ENCODE measurements around the gene HOMER2. TPM values are rescaled to one million over a fixed set of nuclear protein-coding genes. Genes with fewer than 3 reads are reported as not detected.

Gene HOMER2
- total RNA-seq, 2 experiments from 2014 or later = 0.85 to 1.6 TPM

DNA sequence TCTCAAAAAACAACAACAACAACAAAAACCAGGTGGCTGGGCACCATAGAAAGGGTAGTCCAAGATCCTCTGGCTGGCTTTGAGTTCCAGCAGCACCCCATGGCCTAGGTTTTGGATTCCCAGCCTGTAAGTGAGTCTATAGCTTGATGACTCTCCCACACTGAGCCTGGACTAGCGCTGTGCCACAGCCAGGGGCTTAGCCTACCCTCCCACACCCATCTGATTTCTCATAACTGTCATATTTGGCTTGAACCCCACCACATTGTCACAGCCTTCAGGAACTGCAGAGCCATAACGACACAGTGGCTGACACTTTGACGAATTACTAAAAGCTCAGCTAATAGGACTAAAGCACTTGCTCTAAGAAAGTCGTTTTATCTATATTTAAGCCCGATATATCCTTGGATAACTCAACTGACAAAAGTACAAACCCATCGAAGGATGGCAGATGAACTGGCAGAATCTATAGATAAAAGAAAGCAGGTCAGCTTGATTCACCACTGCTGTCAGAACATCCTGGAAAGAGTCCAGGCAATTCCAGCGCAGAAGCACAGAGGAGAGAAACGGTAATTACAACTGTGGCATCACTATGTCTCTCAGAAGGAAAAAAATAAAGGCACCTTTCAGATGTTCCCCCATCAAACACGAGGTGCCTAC lies 62.1 kb downstream of the HOMER2 start:
- DNase-seq = no peak
- no peaks in the 10 kb centered on the region for H3K36me3 Mint-ChIP-seq (ENCODE audit: low read depth)
- H3K27ac Mint-ChIP-seq = no peak overlapping the region
- H3K27me3 Mint-ChIP-seq = no peaks in the 10 kb centered on the region
- no peaks in the 10 kb centered on the region for H3K4me1 Mint-ChIP-seq (ENCODE audit: low read depth)
- Histone ChIP-seq H3K9me3 (ENCODE audit: control insufficient read depth in 1 of 2, insufficient read depth in 1 of 2, low read length in 2 of 2) (no peaks in the 10 kb centered on the region), H3K4me3 (ENCODE audit: low read length) (no peak overlapping the region), H3K36me3 (ENCODE audit: insufficient read depth, low read length) (no peaks in the 10 kb centered on the region), H3K27me3 (ENCODE audit: control insufficient read depth in 1 of 2, insufficient read depth in 2 of 2, low read length in 2 of 2) (no peaks in the 10 kb centered on the region), H3K27ac (ENCODE audit: low read depth in 1 of 2, low read length in 2 of 2) (no peak overlapping the region), H3K4me1 (ENCODE audit: insufficient read depth, low read length) (no peaks in the 10 kb centered on the region)
- no peak for TF ChIP-seq CTCF (IDR thresholded peaks at IDR 0.05)
- H3K9me3 Mint-ChIP-seq = no peaks in the 10 kb centered on the region
- ChIA-PET CTCF (no interaction called here), POLR2A (no interaction called here)
- intact Hi-C loops (cut with DNase I, micrococcal nuclease) = no loop called here
- no peak for ATAC-seq (ENCODE audit: poor library complexity)
- no peak overlapping the region for H3K4me3 Mint-ChIP-seq

- DNase-seq = no peak
- Histone ChIP-seq H3K36me3 (ENCODE audit: insufficient read depth, low read length) (no peaks in the 10 kb centered on the region), H3K27me3 (ENCODE audit: control insufficient read depth in 1 of 2, insufficient read depth in 2 of 2, low read length in 2 of 2) (no peaks in the 10 kb centered on the region), H3K4me3 (ENCODE audit: low read length) (no peak overlapping the region), H3K27ac (ENCODE audit: low read depth in 1 of 2, low read length in 2 of 2) (no peak overlapping the region), H3K9me3 (ENCODE audit: control insufficient read depth in 1 of 2, insufficient read depth in 1 of 2, low read length in 2 of 2) (no peaks in the 10 kb centered on the region), H3K4me1 (ENCODE audit: insufficient read depth, low read length) (no peaks in the 10 kb centered on the region)
- H3K4me1 Mint-ChIP-seq (ENCODE audit: low read depth) = no peaks in the 10 kb centered on the region
- POLR2A ChIA-PET = no interaction called here
- CTCF ChIA-PET = no interaction called here
- H3K9me3 Mint-ChIP-seq = no peaks in the 10 kb centered on the region
- TF ChIP-seq CTCF (IDR thresholded peaks at IDR 0.05) = no peak
- H3K27ac Mint-ChIP-seq = no peak overlapping the region
- H3K27me3 Mint-ChIP-seq = no peaks in the 10 kb centered on the region
- no peak for ATAC-seq (ENCODE audit: poor library complexity)
- intact Hi-C loops (cut with DNase I, micrococcal nuclease) = no loop called here
- H3K4me3 Mint-ChIP-seq = no peak overlapping the region
- no peaks in the 10 kb centered on the region for H3K36me3 Mint-ChIP-seq (ENCODE audit: low read depth)
These were observed 70.1 kb downstream of the HOMER2 start for GRCh38 chr15:82882273-82882928.

DNA sequence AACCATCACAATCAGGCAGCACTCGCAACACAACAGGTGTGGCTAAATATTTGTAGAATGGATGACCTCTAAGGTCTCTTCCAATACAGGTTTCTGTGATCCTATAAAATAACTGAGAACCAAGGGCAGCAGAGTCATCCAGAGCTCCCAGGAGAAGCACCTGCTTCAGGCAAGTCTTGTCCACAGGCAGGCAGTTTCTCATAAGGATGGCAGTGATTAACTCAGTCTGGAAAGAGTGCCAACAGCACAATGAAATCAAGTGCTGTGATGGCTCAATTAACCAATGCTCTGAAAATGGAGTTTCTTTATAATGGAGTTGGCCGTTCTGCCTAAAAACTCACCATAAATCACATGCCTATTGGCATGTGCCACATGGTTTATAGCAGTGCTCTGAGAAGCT lies 70.8 kb downstream of the HOMER2 start:
- Mint-ChIP-seq H3K27ac (no peak overlapping the region), H3K4me3 (no peak overlapping the region), H3K9me3 (no peaks in the 10 kb centered on the region), H3K36me3 (ENCODE audit: low read depth) (no peaks in the 10 kb centered on the region), H3K27me3 (no peaks in the 10 kb centered on the region), H3K4me1 (ENCODE audit: low read depth) (no peaks in the 10 kb centered on the region)
- ChIA-PET POLR2A (no interaction called here), CTCF (no interaction called here)
- H3K27ac ChIP-seq (ENCODE audit: low read depth in 1 of 2, low read length in 2 of 2) = no peak overlapping the region
- H3K27me3 ChIP-seq (ENCODE audit: control insufficient read depth in 1 of 2, insufficient read depth in 2 of 2, low read length in 2 of 2) = no peaks in the 10 kb centered on the region
- intact Hi-C loops (cut with DNase I, micrococcal nuclease) = no loop called here
- DNase-seq = no peak
- H3K36me3 ChIP-seq (ENCODE audit: insufficient read depth, low read length) = no peaks in the 10 kb centered on the region
- H3K9me3 ChIP-seq (ENCODE audit: control insufficient read depth in 1 of 2, insufficient read depth in 1 of 2, low read length in 2 of 2) = no peaks in the 10 kb centered on the region
- TF ChIP-seq CTCF (IDR thresholded peaks at IDR 0.05) = no peak
- H3K4me3 ChIP-seq (ENCODE audit: low read length) = no peak overlapping the region
- ATAC-seq (ENCODE audit: poor library complexity) = no peak
- H3K4me1 ChIP-seq (ENCODE audit: insufficient read depth, low read length) = no peaks in the 10 kb centered on the region
